HL-60 (cell line): ENCODE results near the gene DAGLB.
"Not testable (repeated sequence)": the region's sequence is repeated elsewhere in the genome, so short reads cannot be mapped to it uniquely, and the experiment has no call there.

Source experiments
- DNase-seq, 2 experiments: peaks; one replicate each; pipeline ENCODE4 v3.0.0-alpha.2; 2010 to 2020; ENCODE audit warnings: low read depth in 1 of 2, low spot score in 1 of 2
- H3K27ac ChIP-seq: fragments of 250-450 bp; sonication (Bioruptor Pico); replicated peaks from 2 replicates; pipeline ENCODE4 v1.5.1; 2020; ENCODE audit warnings: mild to moderate bottlenecking, moderate library complexity
- H3K27me3 ChIP-seq: fragments of 250-450 bp; sonication (Bioruptor Pico); 2 replicates; pipeline ENCODE4 v1.5.1; 2021; ENCODE audit warnings: mild to moderate bottlenecking, moderate library complexity; ENCODE audit not compliant: insufficient read depth, poor library complexity, severe bottlenecking
- H3K4me3 ChIP-seq: replicated peaks from 2 replicates; pipeline ENCODE4 v1.5.1; 2011; ENCODE audit warnings: mild to moderate bottlenecking, control low read depth, low read length; ENCODE audit not compliant: insufficient read depth
- CTCF ChIP-seq: IDR thresholded peaks from one replicate; pipeline ENCODE4 v1.5.1; 2011; ENCODE audit warnings: low read length, control low read depth, inconsistent platforms; ENCODE audit not compliant: insufficient read depth
- GABPA ChIP-seq: IDR thresholded peaks from 2 replicates; pipeline ENCODE4 v1.6.1; 2012; ENCODE audit warnings: low read depth
- POLR2AphosphoS5 ChIP-seq: IDR thresholded peaks from 2 replicates; pipeline ENCODE4 v1.6.1; 2012; ENCODE audit warnings: low read depth
- REST ChIP-seq: IDR thresholded peaks from 2 replicates; pipeline ENCODE4 v1.6.1; 2012; ENCODE audit warnings: low read depth; ENCODE audit not compliant: insufficient replicate concordance
- SPI1 ChIP-seq: IDR thresholded peaks from 2 replicates; pipeline ENCODE4 v1.6.1; 2012; ENCODE audit warnings: low read depth, mild to moderate bottlenecking, borderline replicate concordance

Gene DAGLB

GRCh38 chr7:6378556-6378955, 69.2 kb downstream of the DAGLB start:
- not testable (repeated sequence) for H3K27me3 ChIP-seq, H3K4me3 ChIP-seq, DNase-seq, H3K27ac ChIP-seq

GRCh38 chr7:6376820-6377219, 70.9 kb downstream of the DAGLB start:
- H3K27ac ChIP-seq = no peak overlapping the region
- H3K4me3 ChIP-seq = no peak overlapping the region; the same call in 1 of the 2 replicates
- no peak for TF ChIP-seq CTCF
- TF ChIP-seq REST = no peak
- TF ChIP-seq GABPA = no peak
- TF ChIP-seq SPI1 = no peak
- no peak for TF ChIP-seq POLR2AphosphoS5

DNA sequence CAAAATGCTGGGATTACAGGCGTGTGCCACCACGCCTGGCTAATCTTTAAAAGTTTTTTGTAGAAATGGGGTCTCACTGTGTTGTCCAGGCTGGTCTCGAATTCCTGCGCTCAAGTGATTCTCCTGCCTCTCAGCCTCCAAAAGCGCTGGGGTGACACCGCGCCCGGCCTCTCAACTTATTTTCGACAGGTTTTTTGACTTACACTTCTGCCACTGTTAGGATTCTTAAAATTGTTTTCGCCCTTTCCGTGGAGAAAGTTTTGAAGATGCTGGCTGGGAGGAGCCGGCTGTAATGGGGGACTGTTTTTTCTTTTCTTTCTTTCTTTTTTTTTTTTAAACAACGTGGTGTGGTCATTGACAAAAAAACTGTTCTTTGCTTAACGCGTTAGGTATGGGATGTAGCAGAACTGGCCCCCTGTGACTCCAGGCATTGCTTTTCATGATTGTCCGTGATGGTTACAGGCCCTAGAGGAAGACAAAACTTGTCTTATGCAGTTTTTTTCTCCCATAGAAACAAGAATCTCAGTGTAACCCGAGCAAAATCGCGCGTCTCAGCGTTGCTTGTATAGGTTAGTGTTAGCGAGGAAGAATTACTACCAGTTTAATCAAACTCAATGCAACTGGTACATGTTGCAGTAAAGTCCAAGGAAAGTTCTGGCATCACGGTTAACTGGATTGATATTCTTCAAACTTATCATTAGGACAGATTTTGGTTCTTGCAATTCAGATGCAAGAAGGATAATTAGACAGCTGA, 72.2 kb downstream of the DAGLB start:
- Histone ChIP-seq H3K27me3 (no peaks in the 10 kb centered on the region), H3K4me3 (peak overlapping the region; percentile 72), H3K27ac (peak overlapping the region; percentile 92)
- TF ChIP-seq CTCF (no peak), GABPA (no peak), POLR2AphosphoS5 (no peak), REST (no peak), SPI1 (no peak)
- DNase-seq = no peak

More at GRCh38 chr7:6376820-6377219, 70.9 kb downstream of the DAGLB start:
- H3K27me3 ChIP-seq = no peaks in the 10 kb centered on the region
- no peak for DNase-seq

- peak overlapping the region; percentile 61 for H3K27ac ChIP-seq
- no peak overlapping the region for H3K4me3 ChIP-seq
- TF ChIP-seq GABPA (no peak), REST (no peak), SPI1 (no peak), CTCF (no peak), POLR2AphosphoS5 (no peak)
- no peaks in the 10 kb centered on the region for H3K27me3 ChIP-seq
- peak in 1 of 2 experiments; percentile 54 for DNase-seq
These were observed 80.0 kb downstream of the DAGLB start for GRCh38 chr7:6367701-6368211.
